Stimulated activated CD8-positive, alpha-beta memory T cell treated with anti-CD3 and anti-CD28 coated beads, Interleukin-4, amount 100 ng/mL, for 24 hours (primary cell): ENCODE measurements around the gene GPRC5B.

Experiments used
- DNase-seq: peaks from one replicate; pipeline ENCODE4 v3.0.0-alpha.2; 2020; ENCODE audit warnings: low read depth

Gene GPRC5B

GRCh38 chr16:19884611-19885450 lies at the start of gene GPRC5B:
TSS of gene GPRC5B (minus strand) at chr16:19884848. CDS start at chr16:19872845, 12,003 bp downstream.
- no peak for DNase-seq

GRCh38 chr16:19933740-19934139 lies 49.1 kb upstream of the GPRC5B start:
- no peak for DNase-seq

GRCh38 chr16:19929062-19929511 lies 44.4 kb upstream of the GPRC5B start:
- no peak for DNase-seq

- DNase-seq = no peak
Observed at GRCh38 chr16:19928432-19928831, 43.8 kb upstream of the GPRC5B start.

- no peak for DNase-seq
Observed at GRCh38 chr16:19926449-19927390, 42.1 kb upstream of the GPRC5B start.

- no peak for DNase-seq
Observed at GRCh38 chr16:19923396-19923795, 38.7 kb upstream of the GPRC5B start.

- DNase-seq = no peak
Observed at GRCh38 chr16:19919142-19919541, 34.5 kb upstream of the GPRC5B start.

GRCh38 chr16:19916064-19916463 lies 31.4 kb upstream of the GPRC5B start:
- DNase-seq = no peak

GRCh38 chr16:19914877-19915276 lies 30.2 kb upstream of the GPRC5B start:
- DNase-seq = no peak

- no peak for DNase-seq
Observed at GRCh38 chr16:19913340-19913645, 28.6 kb upstream of the GPRC5B start.

- DNase-seq = no peak
Observed at GRCh38 chr16:19912455-19913339, 28.0 kb upstream of the GPRC5B start.

- no peak for DNase-seq
Observed at GRCh38 chr16:19911747-19912454, 27.3 kb upstream of the GPRC5B start.

GRCh38 chr16:19911204-19911603 lies 26.6 kb upstream of the GPRC5B start:
- no peak for DNase-seq

- DNase-seq = no peak
Observed at GRCh38 chr16:19909750-19910322, 25.2 kb upstream of the GPRC5B start.

- no peak for DNase-seq
Observed at GRCh38 chr16:19908921-19909320, 24.3 kb upstream of the GPRC5B start.

- peak; percentile 45 for DNase-seq
Observed at GRCh38 chr16:19907161-19907992, 22.7 kb upstream of the GPRC5B start.

GRCh38 chr16:19901164-19901563 lies 16.5 kb upstream of the GPRC5B start:
- DNase-seq = no peak

- no peak for DNase-seq
Observed at GRCh38 chr16:19899605-19899955, 14.9 kb upstream of the GPRC5B start.

GRCh38 chr16:19898924-19899604 lies 14.4 kb upstream of the GPRC5B start:
- no peak for DNase-seq

- no peak for DNase-seq
Observed at GRCh38 chr16:19898166-19898565, 13.5 kb upstream of the GPRC5B start.
